ENCODE data around the gene TAF6.
A peak's percentile ranks its signal among the peaks of the same experiment; 100 is the strongest.

The TAF6 gene

GRCh38 chr7:100142461-100142860 lies 23.3 kb upstream of the TAF6 start:
- no peak for TF ChIP-seq EGR1 (IDR thresholded peaks at IDR 0.05)
- no peak for TF ChIP-seq TAF1 (IDR thresholded peaks at IDR 0.05; ENCODE audit: low read depth)
- no peak for TF ChIP-seq TCF12 (IDR thresholded peaks at IDR 0.05; ENCODE audit: low read depth)
- TF ChIP-seq EP300 (IDR thresholded peaks at IDR 0.05; ENCODE audit: borderline replicate concordance): no peak
- no peak for TF ChIP-seq CEBPB (IDR thresholded peaks at IDR 0.05)
- TF ChIP-seq TEAD4 (IDR thresholded peaks at IDR 0.05): no peak
- TF ChIP-seq CREB1 (IDR thresholded peaks at IDR 0.05; ENCODE audit: low read depth): no peak
- TF ChIP-seq ZBTB7A (IDR thresholded peaks at IDR 0.05; ENCODE audit: low read depth): no peak
- TF ChIP-seq NFIC (IDR thresholded peaks at IDR 0.05): no peak
- TF ChIP-seq FOXM1 (IDR thresholded peaks at IDR 0.05; ENCODE audit: borderline replicate concordance, low read depth): no peak
- no peak for TF ChIP-seq RAD21 (IDR thresholded peaks at IDR 0.05; ENCODE audit: low read depth)
- no peak for TF ChIP-seq REST (IDR thresholded peaks at IDR 0.05; ENCODE audit: low read depth)
- no peak for TF ChIP-seq MAX (IDR thresholded peaks at IDR 0.05)
- TF ChIP-seq USF1 (IDR thresholded peaks at IDR 0.05): no peak
- no peak for TF ChIP-seq YY1 (IDR thresholded peaks at IDR 0.05; ENCODE audit: low read depth)

- TF ChIP-seq EP300 (IDR thresholded peaks at IDR 0.05; ENCODE audit: borderline replicate concordance) (no peak), FOXM1 (IDR thresholded peaks at IDR 0.05; ENCODE audit: borderline replicate concordance, low read depth) (no peak), USF1 (IDR thresholded peaks at IDR 0.05) (no peak), YY1 (IDR thresholded peaks at IDR 0.05; ENCODE audit: low read depth) (no peak), TEAD4 (IDR thresholded peaks at IDR 0.05) (no peak), TAF1 (IDR thresholded peaks at IDR 0.05; ENCODE audit: low read depth) (no peak)
Observed at GRCh38 chr7:100141555-100141949, 22.4 kb upstream of the TAF6 start.

- TF ChIP-seq CEBPB (IDR thresholded peaks at IDR 0.05) (no peak), TAF1 (IDR thresholded peaks at IDR 0.05; ENCODE audit: low read depth) (no peak), ZBTB7A (IDR thresholded peaks at IDR 0.05; ENCODE audit: low read depth) (no peak), CREB1 (IDR thresholded peaks at IDR 0.05; ENCODE audit: low read depth) (no peak), REST (IDR thresholded peaks at IDR 0.05; ENCODE audit: low read depth) (no peak), TEAD4 (IDR thresholded peaks at IDR 0.05) (no peak), TCF12 (IDR thresholded peaks at IDR 0.05; ENCODE audit: low read depth) (no peak), EGR1 (IDR thresholded peaks at IDR 0.05) (no peak), EP300 (IDR thresholded peaks at IDR 0.05; ENCODE audit: borderline replicate concordance) (no peak), RAD21 (IDR thresholded peaks at IDR 0.05; ENCODE audit: low read depth) (no peak), USF1 (IDR thresholded peaks at IDR 0.05) (no peak)
Observed at GRCh38 chr7:100137851-100138760, 18.9 kb upstream of the TAF6 start.

- TF ChIP-seq CREB1 (IDR thresholded peaks at IDR 0.05; ENCODE audit: low read depth) (no peak), MAX (IDR thresholded peaks at IDR 0.05) (no peak), RAD21 (IDR thresholded peaks at IDR 0.05; ENCODE audit: low read depth) (peak; percentile 89)
Observed at GRCh38 chr7:100132697-100133151, 13.6 kb upstream of the TAF6 start.

- TF ChIP-seq RAD21 (IDR thresholded peaks at IDR 0.05; ENCODE audit: low read depth) (no peak), TEAD4 (IDR thresholded peaks at IDR 0.05) (no peak), REST (IDR thresholded peaks at IDR 0.05; ENCODE audit: low read depth) (no peak), NFIC (IDR thresholded peaks at IDR 0.05) (no peak), EGR1 (IDR thresholded peaks at IDR 0.05) (no peak), CREB1 (IDR thresholded peaks at IDR 0.05; ENCODE audit: low read depth) (no peak), TCF12 (IDR thresholded peaks at IDR 0.05; ENCODE audit: low read depth) (no peak), FOXM1 (IDR thresholded peaks at IDR 0.05; ENCODE audit: borderline replicate concordance, low read depth) (no peak), YY1 (IDR thresholded peaks at IDR 0.05; ENCODE audit: low read depth) (no peak)
Observed at GRCh38 chr7:100132126-100132525, 13.0 kb upstream of the TAF6 start.
